Loucy (cell line): ENCODE results near the gene MORF4L2.
"Not testable (repeated sequence)": the region's sequence is repeated elsewhere in the genome, so short reads cannot be mapped to it uniquely, and the experiment has no call there.

Source experiments
- H2AFZ ChIP-seq: fragments of 200-600 bp; sonication (generic); 2 replicates; pipeline ENCODE4 v1.6.0; 2016; ENCODE audit warnings: antibody characterized with exemption, mild to moderate bottlenecking, low read length, moderate library complexity
- H3F3A ChIP-seq: fragments of 200-600 bp; 2 replicates; pipeline ENCODE4 v1.6.0; 2016; ENCODE audit warnings: antibody characterized with exemption, low read depth, mild to moderate bottlenecking
- H3K27me3 ChIP-seq: fragments of 200-600 bp; sonication (generic); 2 replicates; pipeline ENCODE4 v1.6.1; 2014; ENCODE audit warnings: low read length, mild to moderate bottlenecking; ENCODE audit not compliant: insufficient read depth, poor library complexity, severe bottlenecking
- H3K36me3 ChIP-seq: fragments of 200-600 bp; sonication (generic); 2 replicates; pipeline ENCODE4 v1.6.1; 2016; ENCODE audit warnings: low read length; ENCODE audit not compliant: insufficient read depth
- H3K4me1 ChIP-seq: fragments of 200-600 bp; sonication (generic); 2 replicates; pipeline ENCODE4 v1.5.1; 2014; ENCODE audit warnings: low read length, mild to moderate bottlenecking; ENCODE audit not compliant: insufficient read depth, poor library complexity, severe bottlenecking
- H3K4me2 ChIP-seq: fragments of 200-600 bp; sonication (generic); 2 replicates; pipeline ENCODE4 v1.6.0; 2014; ENCODE audit warnings: antibody characterized with exemption, low read length, low read depth, mild to moderate bottlenecking; ENCODE audit not compliant: poor library complexity, severe bottlenecking
- H3K4me3 ChIP-seq: fragments of 200-600 bp; sonication (generic); 2 replicates; pipeline ENCODE4 v1.5.1; 2014; ENCODE audit warnings: low read length, mild to moderate bottlenecking, mixed read lengths; ENCODE audit not compliant: poor library complexity, severe bottlenecking
- H3K79me2 ChIP-seq: fragments of 200-600 bp; sonication (generic); 2 replicates; pipeline ENCODE4 v1.6.1; 2014; ENCODE audit warnings: low read length; ENCODE audit not compliant: insufficient read depth
- H3K9ac ChIP-seq: fragments of 200-600 bp; sonication (generic); 2 replicates; pipeline ENCODE4 v1.6.0; 2014; ENCODE audit warnings: mild to moderate bottlenecking, low read depth, low read length, moderate library complexity; ENCODE audit not compliant: poor library complexity, severe bottlenecking
- H3K9me2 ChIP-seq: fragments of 200-600 bp; sonication (generic); replicated peaks from 2 replicates; pipeline ENCODE4 v1.6.1; 2016; ENCODE audit warnings: low read depth, low read length, mixed read lengths
- H3K9me3 ChIP-seq: fragments of 200-600 bp; sonication (generic); 2 replicates; pipeline ENCODE4 v1.6.1; 2014; ENCODE audit warnings: mild to moderate bottlenecking, antibody characterized with exemption, low read length, low read depth; ENCODE audit not compliant: insufficient read depth
- H4K20me1 ChIP-seq: fragments of 200-600 bp; sonication (generic); 2 replicates; pipeline ENCODE4 v1.6.0; 2014; ENCODE audit warnings: antibody characterized with exemption, low read length, mild to moderate bottlenecking; ENCODE audit not compliant: insufficient read depth, poor library complexity, severe bottlenecking
- CTCF ChIP-seq: fragments of 200-600 bp; sonication (generic); conservative IDR thresholded peaks from 2 replicates; pipeline ENCODE4 v1.5.1; 2014; ENCODE audit warnings: mild to moderate bottlenecking, antibody characterized with exemption, low read length
- EZH2phosphoT487 ChIP-seq: fragments of 200-600 bp; IDR thresholded peaks from 2 replicates; pipeline ENCODE4 v1.6.1; 2018; ENCODE audit warnings: antibody characterized with exemption, mild to moderate bottlenecking, moderate library complexity, borderline replicate concordance

MORF4L2 gene

GRCh38 chrX:103666202-103667107 lies 20.0 kb downstream of the MORF4L2 start:
- H4K20me1 ChIP-seq: no peaks in the 10 kb centered on the region
- no peaks in the 10 kb centered on the region for H3K4me1 ChIP-seq
- H3K4me2 ChIP-seq: no peak overlapping the region
- H2AFZ ChIP-seq: no peak overlapping the region
- no peak overlapping the region for H3K9ac ChIP-seq
- no peaks in the 10 kb centered on the region for H3K9me3 ChIP-seq
- no peaks in the 10 kb centered on the region for H3K79me2 ChIP-seq
- no peaks in the 10 kb centered on the region for H3K27me3 ChIP-seq
- H3K36me3 ChIP-seq: no peaks in the 10 kb centered on the region
- TF ChIP-seq CTCF (no peak), EZH2phosphoT487 (no peak)
- no peaks in the 10 kb centered on the region for H3F3A ChIP-seq
- H3K9me2 ChIP-seq: no peaks in the 10 kb centered on the region
- H3K4me3 ChIP-seq: no peak overlapping the region

- Histone ChIP-seq H3K9me2 (no peaks in the 10 kb centered on the region), H3K36me3 (no peaks in the 10 kb centered on the region), H4K20me1 (no peaks in the 10 kb centered on the region), H3K4me3 (no peak overlapping the region), H3K9ac (no peak overlapping the region), H2AFZ (no peak overlapping the region), H3F3A (no peaks in the 10 kb centered on the region), H3K9me3 (no peaks in the 10 kb centered on the region), H3K79me2 (no peaks in the 10 kb centered on the region), H3K4me1 (no peaks in the 10 kb centered on the region), H3K4me2 (no peak overlapping the region), H3K27me3 (no peaks in the 10 kb centered on the region)
- TF ChIP-seq CTCF (no peak), EZH2phosphoT487 (no peak)
Observed at GRCh38 chrX:103663981-103664762, 22.3 kb downstream of the MORF4L2 start.

GRCh38 chrX:103659460-103659859 lies 27.0 kb downstream of the MORF4L2 start:
- not testable (repeated sequence) for H3K4me3 ChIP-seq, H3K9me2 ChIP-seq, H3K9me3 ChIP-seq, H4K20me1 ChIP-seq, H3K79me2 ChIP-seq, H3K36me3 ChIP-seq, H3F3A ChIP-seq, H3K4me2 ChIP-seq, H2AFZ ChIP-seq, H3K27me3 ChIP-seq, H3K4me1 ChIP-seq, H3K9ac ChIP-seq
